ENCODE measurements around the gene NIPSNAP2. TPM values are rescaled to one million over a fixed set of nuclear protein-coding genes. Genes with fewer than 3 reads are reported as not detected.
A peak's percentile ranks its signal among the peaks of the same experiment; 100 is the strongest.

Gene NIPSNAP2
- total and polyA plus RNA-seq, 2 of the 13 experiments (the other 11 are each of a cell fraction or from before 2014, with no cell fraction given), result 40.3 to 61.5 TPM

GRCh38 chr7:56028942-56029630 is 64.7 kb downstream of the NIPSNAP2 start (continued):
- TF ChIP-seq CCDC6 (CRISPR knock-in tag; IDR thresholded peaks at IDR 0.05) (no peak), SNAI1 (CRISPR knock-in tag; IDR thresholded peaks at IDR 0.05; ENCODE audit: borderline replicate concordance) (0 out of 2 replicates have a peak, but pooled peaks have one; percentile 53), XBP1 (CRISPR knock-in tag; IDR thresholded peaks at IDR 0.05) (no peak), GFI1 (CRISPR knock-in tag; IDR thresholded peaks at IDR 0.05; ENCODE audit: borderline replicate concordance) (peak; percentile 80; the same call in 1 of the 2 replicates), ZBTB8A (CRISPR knock-in tag; IDR thresholded peaks at IDR 0.05; ENCODE audit: borderline replicate concordance, low read depth) (no peak), ZNF136 (CRISPR knock-in tag; IDR thresholded peaks at IDR 0.05; ENCODE audit: low read depth) (no peak), ISL2 (CRISPR knock-in tag; IDR thresholded peaks at IDR 0.05) (peak; percentile 33), ZMYM3 (CRISPR knock-in tag; IDR thresholded peaks at IDR 0.05) (peak; percentile 78), ZNF460 (CRISPR knock-in tag; IDR thresholded peaks at IDR 0.05; ENCODE audit: borderline replicate concordance) (peak; percentile 99), ZBTB43 (CRISPR knock-in tag; conservative IDR thresholded peaks at IDR 0.05) (peak; percentile 17; the same call in 1 of the 2 replicates), ZSCAN9 (CRISPR knock-in tag; IDR thresholded peaks at IDR 0.05; ENCODE audit: borderline replicate concordance) (peak; percentile 38; the same call in 1 of the 2 replicates), ZMAT5 (CRISPR knock-in tag; IDR thresholded peaks at IDR 0.05; ENCODE audit: borderline replicate concordance, low read depth) (no peak), NONO (IDR thresholded peaks at IDR 0.05) (no peak), NONO (CRISPR knock-in tag; conservative IDR thresholded peaks at IDR 0.05) (peak; percentile 27; the same call in 1 of the 2 replicates), SP4 (CRISPR knock-in tag; IDR thresholded peaks at IDR 0.05) (no peak), ESRRA (CRISPR knock-in tag; IDR thresholded peaks at IDR 0.05; ENCODE audit: low read depth) (no peak), ZNF264 (CRISPR knock-in tag; IDR thresholded peaks at IDR 0.05) (no peak), NR2C2 (CRISPR knock-in tag; IDR thresholded peaks at IDR 0.05; ENCODE audit: borderline replicate concordance) (peak; percentile 40), FOXC1 (CRISPR knock-in tag; IDR thresholded peaks at IDR 0.05; ENCODE audit: borderline replicate concordance) (no peak), FOXP1 (IDR thresholded peaks at IDR 0.05) (no peak), FOXP1 (CRISPR knock-in tag; IDR thresholded peaks at IDR 0.05) (peak; percentile 54; the same call in 1 of the 2 replicates), MIER2 (CRISPR knock-in tag; IDR thresholded peaks at IDR 0.05) (no peak)
- TF ChIP-seq, protein P1, sequence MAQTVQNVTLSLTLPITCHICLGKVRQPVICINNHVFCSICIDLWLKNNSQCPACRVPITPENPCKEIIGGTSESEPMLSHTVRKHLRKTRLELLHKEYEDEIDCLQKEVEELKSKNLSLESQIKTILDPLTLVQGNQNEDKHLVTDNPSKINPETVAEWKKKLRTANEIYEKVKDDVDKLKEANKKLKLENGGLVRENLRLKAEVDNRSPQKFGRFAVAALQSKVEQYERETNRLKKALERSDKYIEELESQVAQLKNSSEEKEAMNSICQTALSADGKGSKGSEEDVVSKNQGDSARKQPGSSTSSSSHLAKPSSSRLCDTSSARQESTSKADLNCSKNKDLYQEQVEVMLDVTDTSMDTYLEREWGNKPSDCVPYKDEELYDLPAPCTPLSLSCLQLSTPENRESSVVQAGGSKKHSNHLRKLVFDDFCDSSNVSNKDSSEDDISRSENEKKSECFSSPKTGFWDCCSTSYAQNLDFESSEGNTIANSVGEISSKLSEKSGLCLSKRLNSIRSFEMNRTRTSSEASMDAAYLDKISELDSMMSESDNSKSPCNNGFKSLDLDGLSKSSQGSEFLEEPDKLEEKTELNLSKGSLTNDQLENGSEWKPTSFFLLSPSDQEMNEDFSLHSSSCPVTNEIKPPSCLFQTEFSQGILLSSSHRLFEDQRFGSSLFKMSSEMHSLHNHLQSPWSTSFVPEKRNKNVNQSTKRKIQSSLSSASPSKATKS (CRISPR knock-in tag; IDR thresholded peaks at IDR 0.05), result no peak
- TF ChIP-seq, protein P2, sequence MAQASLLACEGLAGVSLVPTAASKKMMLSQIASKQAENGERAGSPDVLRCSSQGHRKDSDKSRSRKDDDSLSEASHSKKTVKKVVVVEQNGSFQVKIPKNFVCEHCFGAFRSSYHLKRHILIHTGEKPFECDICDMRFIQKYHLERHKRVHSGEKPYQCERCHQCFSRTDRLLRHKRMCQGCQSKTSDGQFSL (CRISPR knock-in tag; IDR thresholded peaks at IDR 0.05), result no peak
- TF ChIP-seq, protein P3, sequence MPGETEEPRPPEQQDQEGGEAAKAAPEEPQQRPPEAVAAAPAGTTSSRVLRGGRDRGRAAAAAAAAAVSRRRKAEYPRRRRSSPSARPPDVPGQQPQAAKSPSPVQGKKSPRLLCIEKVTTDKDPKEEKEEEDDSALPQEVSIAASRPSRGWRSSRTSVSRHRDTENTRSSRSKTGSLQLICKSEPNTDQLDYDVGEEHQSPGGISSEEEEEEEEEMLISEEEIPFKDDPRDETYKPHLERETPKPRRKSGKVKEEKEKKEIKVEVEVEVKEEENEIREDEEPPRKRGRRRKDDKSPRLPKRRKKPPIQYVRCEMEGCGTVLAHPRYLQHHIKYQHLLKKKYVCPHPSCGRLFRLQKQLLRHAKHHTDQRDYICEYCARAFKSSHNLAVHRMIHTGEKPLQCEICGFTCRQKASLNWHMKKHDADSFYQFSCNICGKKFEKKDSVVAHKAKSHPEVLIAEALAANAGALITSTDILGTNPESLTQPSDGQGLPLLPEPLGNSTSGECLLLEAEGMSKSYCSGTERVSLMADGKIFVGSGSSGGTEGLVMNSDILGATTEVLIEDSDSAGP (CRISPR knock-in tag; IDR thresholded peaks at IDR 0.05; ENCODE audit: borderline replicate concordance), result no peak
